Measurements from ENCODE around the gene DNASE1L1.

GRCh38 chrX:154402622-154403127, 6.4 kb downstream of the DNASE1L1 start:
- TF ChIP-seq CTCF (conservative IDR thresholded peaks at IDR 0.05; ENCODE audit: low read depth, low read length) (no peak), EZH2 (IDR thresholded peaks at IDR 0.05; ENCODE audit: borderline replicate concordance, low read depth, low read length, poor library complexity, severe bottlenecking) (no peak)

Data from A673 (cell line).